Stimulated activated CD8-positive, alpha-beta memory T cell treated with anti-CD3 and anti-CD28 coated beads, Interleukin-4, amount 100 ng/mL, for 4 hours (primary cell): ENCODE results near the gene KIF5A.

ENCODE experiments used
- DNase-seq, 2 donors: peaks; one replicate each; pipeline ENCODE4 v3.0.0-alpha.2; 2020; ENCODE audit warnings: low read depth in 2 of 2, low spot score in 1 of 2

The KIF5A gene

DNA sequence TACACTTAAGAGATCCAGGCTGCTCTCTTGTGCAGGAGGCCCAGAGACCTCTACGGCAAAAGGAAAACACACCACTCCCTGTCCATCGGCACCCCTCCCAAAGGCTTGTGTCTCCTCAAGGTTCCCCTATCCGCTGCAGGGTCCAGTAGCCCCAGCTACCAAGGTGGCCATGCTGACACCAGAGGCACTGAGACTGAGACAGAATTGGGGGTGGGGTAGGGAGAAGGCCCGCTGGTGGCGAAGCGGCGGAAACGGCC is 30.1 kb upstream of the KIF5A start:
- no peak for DNase-seq

DNA sequence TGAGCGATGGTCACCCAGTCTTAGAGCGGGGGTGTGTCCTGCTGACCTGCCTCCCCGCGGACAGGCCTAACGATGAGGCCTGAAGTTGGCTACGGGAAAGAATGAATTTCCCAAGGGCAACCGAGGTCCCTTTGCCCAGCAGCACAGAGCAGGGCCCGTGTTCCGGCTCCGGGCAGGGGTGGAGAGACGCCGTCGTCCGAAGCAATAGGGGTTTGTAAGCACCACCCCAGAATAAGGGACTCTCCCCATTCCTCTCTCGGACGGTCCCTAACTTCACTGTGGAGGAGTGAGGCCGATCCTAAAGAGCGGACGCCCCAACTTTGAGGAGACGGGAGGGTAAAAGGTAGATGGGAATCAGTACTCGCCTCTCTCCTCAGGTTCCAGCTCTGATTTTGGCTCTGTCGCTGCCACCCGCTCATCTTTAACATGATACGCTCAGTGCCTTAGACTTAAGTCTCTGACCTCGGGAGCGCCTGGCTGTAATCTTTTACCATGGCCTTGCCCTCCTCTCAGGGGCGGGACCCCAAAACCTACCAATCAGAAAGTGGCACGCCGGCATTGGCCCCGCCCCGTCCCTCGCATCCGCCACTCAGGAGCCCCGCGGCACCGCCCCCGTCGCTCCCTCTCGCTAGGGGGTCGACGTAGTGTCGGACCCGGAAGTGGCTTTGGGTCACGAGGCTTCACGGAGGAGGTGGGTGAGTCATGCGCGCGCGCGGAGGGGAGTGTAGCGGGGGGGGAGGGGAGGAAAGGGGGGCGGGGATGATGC is 29.6 kb upstream of the KIF5A start, which contains the start of gene DDIT3:
Gene DDIT3, minus strand, starts transcription at position 462 of the 766 bp plus-strand sequence. CDS start 3,108 bp downstream, outside the sequence.
- peak; percentile 99 to 100 for DNase-seq

DNA sequence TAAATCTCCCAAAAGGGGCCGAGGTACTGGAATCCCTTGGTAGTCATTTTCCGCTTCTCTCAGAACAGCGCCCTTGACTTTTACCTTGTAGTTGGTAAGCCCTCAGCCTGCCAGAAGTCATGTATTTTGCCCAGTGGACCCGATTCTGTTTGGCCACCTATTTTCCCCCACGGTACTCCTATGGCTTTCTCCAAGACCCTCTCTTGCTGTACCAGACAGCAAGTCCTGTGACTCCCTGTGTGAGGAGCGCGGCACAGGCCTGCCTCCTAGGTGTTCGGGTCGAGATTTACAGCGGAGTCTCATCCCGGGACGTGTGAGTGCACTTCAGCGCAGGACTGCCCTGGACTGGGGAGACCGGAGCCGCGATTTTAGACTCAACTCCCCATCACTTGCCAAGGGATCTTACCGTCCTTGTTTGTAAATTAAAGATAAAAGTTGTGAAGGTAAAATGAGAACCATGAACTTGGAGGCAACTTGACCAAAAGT is 28.3 kb upstream of the KIF5A start:
- no peak for DNase-seq

DNA sequence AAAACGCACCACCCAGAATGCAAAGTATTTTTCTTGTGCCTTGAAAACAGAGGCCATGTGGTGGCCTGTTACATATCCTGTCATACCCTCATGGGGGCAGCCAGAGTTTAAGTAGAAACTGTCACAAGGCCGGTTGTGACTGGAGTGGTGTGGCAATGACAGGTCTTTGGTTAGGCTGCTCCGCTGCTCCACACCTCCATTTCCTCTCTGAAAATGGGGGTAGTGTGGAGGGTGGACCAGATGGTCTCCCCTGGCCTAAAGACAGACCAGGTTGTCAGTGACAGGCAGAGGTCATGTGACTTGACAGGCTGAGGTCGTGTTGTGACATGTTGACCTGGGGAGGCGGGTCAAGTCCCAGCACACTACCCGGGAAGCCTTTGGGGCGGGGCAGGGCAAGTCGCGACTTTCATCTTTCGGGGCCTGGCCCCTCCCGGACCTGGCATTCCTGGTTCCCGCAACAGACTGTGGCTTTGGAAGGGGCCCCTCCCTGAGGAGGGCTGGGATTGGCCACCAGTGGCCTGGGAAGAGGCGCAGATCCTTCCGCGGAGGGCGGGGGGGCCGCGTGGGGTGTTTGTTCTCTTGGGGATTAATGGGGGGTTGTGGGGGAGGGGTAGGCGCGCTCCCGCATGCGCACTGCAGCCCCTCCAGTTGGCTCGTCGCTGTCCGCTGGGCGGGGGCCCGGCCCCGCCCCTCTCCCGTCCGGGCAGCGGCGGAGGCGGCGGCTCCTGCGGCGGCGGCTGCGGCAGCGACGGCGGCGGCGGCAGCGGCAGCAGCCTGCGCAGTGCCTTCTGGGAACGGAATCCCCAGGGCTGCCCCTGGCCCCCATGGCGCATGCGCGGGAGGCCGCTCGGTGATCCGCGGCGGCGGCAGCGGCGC is 27.6 kb upstream of the KIF5A start, which contains the start of gene MBD6:
Gene MBD6, plus strand, starts transcription at position 814 of the 876 bp plus-strand sequence. CDS start 1,480 bp downstream, outside the sequence.
- peak; percentile 66 to 79 for DNase-seq

DNA sequence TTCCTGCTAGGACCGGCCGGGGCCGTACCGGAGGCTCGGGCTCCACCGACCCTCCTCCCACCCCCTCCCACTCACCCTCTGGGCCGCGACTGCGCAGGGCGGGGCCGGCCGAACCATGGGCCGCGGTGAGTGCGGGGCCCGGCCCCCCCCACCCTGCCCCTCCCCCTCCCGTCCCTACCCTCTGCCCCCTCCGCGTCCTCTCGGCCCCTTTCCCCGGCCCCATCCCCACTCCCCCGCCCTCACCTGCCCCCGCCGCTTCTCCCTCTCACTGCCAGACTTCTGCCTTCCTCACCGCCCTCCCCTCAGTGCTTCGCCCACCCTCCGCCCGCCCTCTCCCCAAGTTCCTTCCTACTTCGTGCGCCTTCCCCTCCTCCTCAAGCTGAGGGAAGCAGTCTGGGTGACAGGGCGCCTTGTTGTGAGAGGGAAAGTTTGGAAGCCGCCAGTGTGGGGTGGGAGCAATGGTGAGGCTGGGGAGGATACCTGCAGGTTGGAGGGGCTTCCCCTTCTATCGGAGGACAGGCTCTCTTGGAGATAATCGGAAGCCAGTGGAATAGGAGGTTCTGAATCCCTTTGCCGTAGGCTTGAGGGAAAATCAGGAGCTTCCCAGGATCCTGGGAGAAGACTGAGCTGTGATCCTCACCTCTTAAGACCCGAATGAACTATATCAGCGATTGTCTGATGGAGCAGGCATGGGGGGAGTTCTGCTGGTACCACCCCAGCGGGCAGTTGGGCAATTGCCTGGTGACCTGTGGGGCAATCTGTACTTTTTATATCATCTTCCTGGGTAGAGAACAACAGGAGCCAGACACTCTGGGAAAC is 26.7 kb upstream of the KIF5A start:
- no peak for DNase-seq

DNA sequence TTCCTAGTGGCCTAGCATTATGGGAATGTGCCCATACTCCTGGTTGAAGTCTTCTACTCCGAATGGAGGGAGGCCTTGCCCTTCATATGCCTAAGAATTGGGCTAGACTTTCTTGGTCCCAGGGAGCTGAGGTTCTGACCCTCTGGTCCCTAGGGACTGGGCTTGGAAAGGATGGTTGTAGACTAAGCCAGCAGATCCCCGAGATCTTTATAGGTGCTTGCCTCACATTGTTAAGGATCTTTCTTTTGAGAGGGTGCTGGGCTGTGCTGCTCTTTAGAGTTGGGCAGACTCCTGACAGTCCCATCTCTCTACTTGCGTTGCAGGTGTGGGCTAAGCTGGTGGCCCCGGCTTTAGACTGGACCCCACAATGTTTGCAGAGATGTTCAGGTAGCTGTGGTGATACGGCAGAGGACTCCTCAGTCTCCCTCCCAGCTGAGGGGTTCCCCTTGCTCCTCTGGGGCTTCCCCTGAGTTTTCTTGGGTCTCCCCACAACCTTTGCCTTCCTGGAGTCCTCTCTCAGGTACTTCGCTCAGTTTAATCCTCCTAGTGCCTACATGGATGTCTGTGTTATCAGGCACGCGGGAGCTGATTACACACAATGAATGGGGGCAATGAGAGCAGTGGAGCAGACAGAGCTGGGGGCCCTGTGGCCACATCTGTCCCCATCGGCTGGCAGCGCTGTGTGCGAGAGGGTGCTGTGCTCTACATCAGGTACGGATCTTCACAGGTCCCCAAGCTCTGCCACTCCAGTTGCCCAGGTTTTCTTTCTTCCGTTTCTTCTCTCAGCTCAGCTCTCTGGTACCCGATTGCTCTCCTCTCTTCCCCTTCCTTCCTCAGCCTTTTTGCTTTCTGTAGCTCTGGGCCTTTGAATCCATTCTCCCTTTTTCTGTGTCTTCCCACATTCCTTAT is 25.9 kb upstream of the KIF5A start:
- no peak for DNase-seq

DNA sequence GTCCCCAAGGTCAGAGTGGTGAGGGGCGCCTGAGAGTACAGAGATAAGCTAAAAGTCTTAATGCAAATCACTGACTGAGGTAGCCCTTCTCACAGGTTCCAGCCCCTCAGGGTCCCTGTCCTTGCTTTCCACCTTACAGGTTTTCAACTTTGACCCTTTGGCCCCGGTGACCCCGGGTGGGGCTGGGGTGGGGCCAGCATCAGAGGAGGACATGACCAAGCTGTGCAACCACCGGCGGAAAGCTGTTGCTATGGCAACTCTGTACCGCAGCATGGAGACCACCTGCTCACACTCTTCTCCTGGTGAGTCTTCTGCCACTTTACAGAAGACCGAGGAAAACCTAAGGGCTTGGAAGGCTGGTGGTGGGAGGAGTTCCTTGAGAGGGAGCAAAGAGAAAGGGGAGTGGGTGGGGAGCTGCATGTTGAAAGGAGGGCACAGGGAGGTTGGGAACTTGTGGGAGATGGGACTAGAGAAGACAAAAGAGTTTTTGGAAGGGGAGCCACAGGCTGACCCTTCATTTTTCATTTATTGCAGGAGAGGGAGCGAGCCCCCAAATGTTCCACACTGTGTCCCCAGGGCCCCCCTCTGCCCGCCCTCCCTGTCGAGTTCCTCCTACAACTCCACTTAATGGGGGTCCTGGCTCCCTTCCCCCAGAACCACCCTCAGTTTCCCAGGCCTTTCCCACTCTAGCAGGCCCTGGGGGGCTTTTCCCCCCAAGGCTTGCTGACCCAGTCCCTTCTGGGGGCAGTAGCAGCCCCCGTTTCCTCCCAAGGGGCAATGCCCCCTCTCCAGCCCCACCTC is 24.8 kb upstream of the KIF5A start:
- DNase-seq: no peak

DNA sequence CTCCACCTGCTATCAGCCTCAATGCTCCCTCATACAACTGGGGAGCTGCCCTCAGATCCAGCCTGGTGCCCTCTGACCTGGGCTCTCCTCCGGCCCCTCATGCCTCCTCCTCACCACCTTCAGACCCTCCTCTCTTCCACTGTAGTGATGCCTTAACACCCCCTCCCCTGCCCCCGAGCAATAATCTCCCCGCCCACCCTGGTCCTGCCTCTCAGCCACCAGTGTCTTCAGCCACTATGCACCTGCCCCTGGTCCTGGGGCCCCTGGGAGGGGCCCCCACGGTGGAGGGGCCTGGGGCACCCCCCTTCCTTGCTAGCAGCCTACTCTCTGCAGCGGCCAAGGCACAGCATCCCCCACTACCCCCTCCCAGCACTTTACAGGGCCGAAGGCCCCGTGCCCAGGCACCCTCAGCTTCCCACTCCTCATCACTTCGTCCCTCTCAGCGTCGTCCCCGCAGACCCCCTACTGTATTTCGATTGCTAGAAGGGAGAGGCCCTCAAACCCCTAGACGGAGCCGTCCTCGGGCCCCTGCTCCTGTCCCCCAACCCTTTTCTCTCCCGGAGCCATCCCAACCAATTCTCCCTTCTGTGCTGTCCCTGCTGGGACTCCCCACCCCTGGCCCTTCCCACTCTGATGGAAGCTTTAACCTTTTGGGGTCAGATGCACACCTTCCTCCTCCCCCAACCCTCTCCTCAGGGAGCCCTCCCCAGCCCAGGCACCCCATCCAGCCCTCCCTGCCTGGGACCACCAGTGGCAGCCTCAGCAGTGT is 24.0 kb upstream of the KIF5A start:
- no peak for DNase-seq

DNA sequence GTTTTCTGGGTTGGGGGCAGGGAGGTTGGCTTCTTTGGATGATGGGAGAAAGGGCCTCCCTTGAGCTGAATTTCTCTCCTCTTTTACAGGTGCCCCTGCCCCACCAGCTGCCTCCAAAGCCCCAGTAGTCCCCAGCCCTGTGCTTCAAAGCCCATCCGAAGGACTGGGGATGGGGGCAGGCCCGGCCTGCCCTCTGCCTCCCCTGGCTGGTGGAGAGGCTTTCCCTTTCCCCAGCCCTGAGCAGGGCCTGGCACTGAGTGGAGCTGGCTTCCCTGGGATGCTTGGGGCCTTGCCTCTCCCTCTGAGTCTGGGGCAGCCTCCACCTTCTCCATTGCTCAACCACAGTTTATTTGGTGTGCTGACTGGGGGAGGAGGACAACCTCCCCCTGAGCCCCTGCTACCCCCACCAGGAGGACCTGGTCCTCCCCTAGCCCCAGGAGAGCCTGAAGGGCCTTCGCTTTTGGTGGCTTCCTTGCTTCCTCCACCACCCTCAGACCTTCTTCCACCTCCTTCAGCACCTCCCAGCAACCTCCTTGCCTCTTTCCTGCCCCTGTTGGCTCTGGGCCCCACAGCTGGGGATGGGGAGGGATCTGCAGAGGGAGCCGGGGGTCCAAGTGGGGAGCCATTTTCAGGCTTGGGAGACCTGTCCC is 23.2 kb upstream of the KIF5A start:
- no peak for DNase-seq

DNA sequence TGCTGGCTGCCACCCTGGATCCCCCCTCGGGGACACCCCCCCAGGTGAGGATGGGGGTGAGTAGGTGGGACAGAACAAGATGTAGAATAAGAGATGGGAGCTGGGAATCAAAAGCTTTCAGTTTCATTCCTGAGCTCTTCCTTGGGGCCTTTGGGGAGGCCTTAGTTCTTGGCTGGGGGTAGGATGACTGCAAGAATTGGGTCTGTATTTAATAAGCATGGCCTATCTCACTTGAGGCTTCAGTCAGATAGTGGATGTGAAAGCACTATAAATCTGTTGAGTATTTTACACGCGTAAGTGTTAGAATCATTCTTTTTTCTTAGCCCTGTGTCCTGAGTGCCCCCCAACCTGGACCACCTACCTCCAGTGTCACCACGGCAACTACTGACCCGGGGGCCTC is 22.7 kb upstream of the KIF5A start:
- DNase-seq: no peak

DNA sequence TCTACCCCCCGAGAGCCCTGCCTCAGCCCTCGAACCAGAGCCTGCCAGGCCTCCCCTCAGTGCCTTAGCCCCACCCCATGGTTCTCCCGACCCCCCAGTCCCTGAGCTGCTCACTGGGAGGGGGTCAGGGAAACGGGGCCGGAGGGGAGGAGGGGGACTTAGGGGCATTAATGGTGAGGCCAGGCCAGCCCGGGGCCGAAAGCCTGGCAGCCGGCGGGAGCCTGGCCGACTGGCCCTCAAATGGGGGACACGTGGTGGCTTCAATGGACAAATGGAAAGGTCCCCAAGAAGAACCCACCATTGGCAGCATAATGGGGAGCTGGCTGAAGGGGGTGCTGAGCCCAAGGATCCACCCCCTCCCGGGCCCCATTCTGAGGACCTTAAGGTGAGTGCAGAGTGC is 21.7 kb upstream of the KIF5A start:
- DNase-seq: no peak

DNA sequence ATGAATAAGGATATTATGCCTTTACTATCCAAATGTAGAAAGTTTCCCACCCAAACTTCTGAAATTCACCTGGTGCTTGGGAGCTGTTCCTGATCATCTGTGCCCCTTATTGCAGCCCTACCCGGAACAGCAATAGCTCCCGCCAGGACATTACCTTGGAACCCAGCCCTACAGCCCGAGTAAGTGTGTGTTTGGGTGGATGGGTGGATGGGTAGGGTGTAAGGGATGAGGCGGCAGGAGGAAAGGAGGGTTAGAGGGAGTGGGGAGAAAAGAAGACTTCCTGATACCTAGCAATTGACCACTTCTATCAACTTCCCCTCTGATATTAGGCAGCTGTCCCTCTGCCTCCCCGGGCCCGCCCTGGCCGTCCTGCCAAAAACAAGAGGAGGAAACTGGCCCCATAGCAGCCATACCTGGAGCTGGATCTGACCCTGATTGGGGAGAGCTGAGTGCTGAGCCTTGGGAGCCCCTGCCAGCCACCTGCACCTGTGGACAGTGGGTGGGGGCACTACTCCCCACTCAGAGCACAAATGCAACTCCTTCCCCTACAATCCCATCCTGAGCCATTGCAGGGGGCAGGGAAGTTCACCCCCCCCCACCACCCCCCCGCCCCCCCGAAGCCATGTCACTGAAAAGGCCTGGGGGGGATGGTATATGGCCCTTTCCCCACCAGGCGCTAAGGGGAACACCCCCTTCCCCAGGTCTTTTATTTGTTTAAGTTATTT is 20.9 kb upstream of the KIF5A start:
- DNase-seq: no peak

DNA sequence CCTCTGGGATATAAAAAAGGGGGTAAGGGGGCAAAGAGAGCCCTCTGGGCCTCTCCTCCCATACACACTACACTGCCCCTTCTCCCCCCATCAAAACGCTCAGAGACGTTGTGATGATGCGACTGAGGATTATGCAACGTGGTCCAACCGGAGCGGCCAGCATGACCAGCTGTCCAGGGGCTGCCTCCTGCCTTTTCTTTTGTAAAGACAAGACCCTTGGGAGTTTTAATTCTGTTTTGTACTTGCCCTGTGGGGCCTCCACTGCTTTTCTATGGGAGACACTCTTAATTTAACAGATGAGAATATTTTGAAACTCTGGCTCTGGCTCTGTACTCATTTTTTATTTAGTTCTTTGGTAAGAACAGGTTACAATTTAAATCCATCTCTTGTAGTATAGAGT is 20.0 kb upstream of the KIF5A start:
- no peak for DNase-seq

DNA sequence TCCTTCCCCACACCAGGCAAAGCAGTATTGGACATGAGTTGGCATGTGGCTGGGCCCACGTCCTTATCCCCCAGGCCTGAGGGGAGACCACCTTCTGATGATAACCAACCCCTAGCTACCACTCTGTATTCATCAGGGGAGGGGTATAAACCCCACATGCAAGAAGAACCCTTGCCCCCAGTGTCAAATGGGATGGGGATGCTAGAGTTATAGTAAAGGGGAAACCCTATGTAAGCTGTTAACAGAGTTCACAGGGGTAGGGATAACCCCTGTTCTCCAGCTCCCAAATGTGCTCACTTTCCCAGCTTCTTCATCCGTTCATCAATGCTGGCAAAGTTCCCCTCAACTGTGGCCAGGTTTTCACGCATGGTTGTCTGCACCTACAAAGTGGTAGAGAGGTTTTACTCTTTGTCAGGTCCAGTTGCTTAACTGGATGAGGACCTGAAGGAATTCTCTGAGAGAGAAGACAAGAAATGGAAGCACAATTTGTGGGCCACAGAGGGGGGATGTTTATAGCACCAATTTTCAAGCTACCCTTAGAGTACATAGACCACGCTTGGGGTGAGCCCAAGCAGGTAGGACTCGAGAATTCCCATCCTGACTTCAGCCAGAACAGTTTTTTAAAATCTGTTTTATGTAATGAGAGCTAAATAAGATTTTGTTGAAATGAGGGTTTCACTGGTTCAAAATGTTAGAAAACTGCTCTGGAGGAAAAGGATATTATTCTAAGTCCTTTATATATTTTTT is 19.3 kb upstream of the KIF5A start:
- no peak for DNase-seq

DNA sequence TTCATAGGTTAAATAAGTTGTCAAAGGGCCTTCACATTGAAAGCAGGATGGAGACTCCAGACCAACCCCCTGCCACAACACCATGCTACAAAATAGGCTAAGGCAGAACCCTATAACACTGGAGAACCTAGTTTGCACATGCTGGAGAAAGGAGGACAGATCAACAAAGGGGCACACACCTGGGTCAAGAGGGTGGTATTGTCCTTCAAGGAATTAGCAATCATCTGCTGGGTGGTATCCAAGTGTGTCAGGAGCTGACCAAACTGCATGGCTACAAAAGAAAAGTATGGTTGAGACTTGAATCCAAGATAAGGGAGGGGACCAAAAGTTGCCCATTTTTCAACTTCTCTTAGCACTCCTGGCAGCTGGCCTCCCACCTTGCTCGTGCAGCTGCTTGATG is 18.0 kb upstream of the KIF5A start:
- no peak for DNase-seq

DNA sequence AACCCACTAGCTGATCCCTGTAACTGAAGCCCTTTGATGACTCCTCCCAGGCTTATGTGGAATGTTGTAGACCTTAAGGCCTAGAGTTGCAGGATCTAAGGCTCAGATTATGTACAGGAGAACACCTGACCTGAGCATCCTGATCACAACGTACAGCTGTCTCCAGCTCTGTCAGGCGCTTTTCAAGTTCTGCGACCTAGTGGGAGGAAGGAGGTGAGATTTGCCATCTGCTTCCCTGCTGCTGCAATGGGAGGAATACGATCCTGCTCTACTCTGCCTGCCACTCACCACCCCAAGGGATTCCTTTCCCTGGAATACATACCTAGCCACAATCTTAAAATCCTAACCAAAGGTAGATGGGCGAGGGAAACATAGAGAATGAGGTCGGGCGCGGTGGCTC is 16.7 kb upstream of the KIF5A start:
- DNase-seq: no peak

DNA sequence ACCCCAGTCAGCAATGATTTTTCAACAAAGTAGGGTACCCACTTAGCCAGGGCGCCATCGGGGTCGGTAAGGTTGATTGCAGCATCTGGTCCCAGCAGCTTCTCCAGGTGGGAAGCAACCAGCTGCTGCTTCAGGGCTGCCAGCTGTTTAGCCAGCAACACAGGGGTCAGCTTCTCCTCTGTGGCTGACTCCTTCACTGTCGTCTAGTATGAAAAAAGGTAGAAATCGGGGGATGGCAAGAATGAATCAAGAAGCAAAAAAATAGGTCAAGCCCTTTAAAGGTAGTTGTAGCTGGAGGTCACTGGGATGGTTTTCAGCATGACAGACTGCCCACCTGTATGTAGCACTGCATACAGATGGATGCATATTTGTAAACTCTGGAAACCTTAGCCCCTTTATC is 15.6 kb upstream of the KIF5A start:
- no peak for DNase-seq
